Immature natural killer cell (primary cell): ENCODE measurements around the gene OR1G1. TPM values are rescaled to one million over a fixed set of nuclear protein-coding genes. Genes with fewer than 3 reads are reported as not detected.
A peak's percentile ranks its signal among the peaks of the same experiment; 100 is the strongest.
"Not testable (repeated sequence)": the region's sequence is repeated elsewhere in the genome, so short reads cannot be mapped to it uniquely, and the experiment has no call there.

Experiments
- DNase-seq, 3 donors: peaks; one replicate each; pipeline ENCODE4 v3.0.0; 2022; ENCODE audit warnings: mixed read lengths in 1 of 3
- H3K27ac Mint-ChIP-seq, 6 donors: one replicate each; pipeline ENCODE4 v1.8.0; 2020; ENCODE audit warnings: mixed read lengths in 6 of 6, mild to moderate bottlenecking in 5 of 6, inconsistent platforms in 4 of 6, moderate library complexity in 3 of 6
- H3K27me3 Mint-ChIP-seq, 3 donors: one replicate each; pipeline ENCODE4 v1.8.0; 2020 to 2021; ENCODE audit warnings: low read depth in 3 of 3, mild to moderate bottlenecking in 3 of 3, mixed read lengths in 3 of 3, moderate library complexity in 3 of 3, inconsistent platforms in 1 of 3
- H3K36me3 Mint-ChIP-seq, 3 donors: one replicate each; pipeline ENCODE4 v1.8.0; 2020; ENCODE audit warnings: mixed read lengths in 3 of 3, inconsistent platforms in 2 of 3, mild to moderate bottlenecking in 2 of 3
- H3K4me1 Mint-ChIP-seq, 2 donors: one replicate each; pipeline ENCODE4 v1.8.0; 2020; ENCODE audit warnings: inconsistent platforms in 2 of 2, mild to moderate bottlenecking in 2 of 2, mixed read lengths in 2 of 2, moderate library complexity in 1 of 2
- H3K4me3 Mint-ChIP-seq, 5 donors: one replicate each; pipeline ENCODE4 v1.8.0; 2020; ENCODE audit warnings: mild to moderate bottlenecking in 5 of 5, mixed read lengths in 5 of 5, inconsistent platforms in 3 of 5, moderate library complexity in 3 of 5
- H3K9me3 Mint-ChIP-seq, 6 donors: one replicate each; pipeline ENCODE4 v1.8.0; 2020; ENCODE audit warnings: mild to moderate bottlenecking in 6 of 6, mixed read lengths in 6 of 6, inconsistent platforms in 4 of 6, moderate library complexity in 3 of 6
- polyA plus RNA-seq, 3 donors: library from polyadenylated mRNA; unstranded; fragments of 300-500 nt; fragmentation: Illumina TruSeq; gene quantifications; one replicate each; pipeline ENCODE4 v1.2.3, GENCODE V29; 2021

OR1G1 gene
- polyA plus RNA-seq: not detected

- Mint-ChIP-seq H3K27ac (no peak within 1 kb of the TSS), H3K4me1 (no peaks in the 10 kb centered on the region), H3K36me3 (no peaks in the 10 kb centered on the region), H3K4me3 (no peak within 1 kb of the TSS), H3K9me3 (peaks cover 0 to 3% (median 0%) of the 10 kb centered on the region in 6 donors), H3K27me3 (peaks cover 0 to 11% (median 8%) of the 10 kb centered on the region in 3 donors)
- DNase-seq: no peak
These were observed at the start of gene OR1G1 for GRCh38 chr17:3127451-3127850. OR1G1 (minus strand) TSS chr17:3127551; CDS start chr17:3127551, 0 bp downstream.

DNA sequence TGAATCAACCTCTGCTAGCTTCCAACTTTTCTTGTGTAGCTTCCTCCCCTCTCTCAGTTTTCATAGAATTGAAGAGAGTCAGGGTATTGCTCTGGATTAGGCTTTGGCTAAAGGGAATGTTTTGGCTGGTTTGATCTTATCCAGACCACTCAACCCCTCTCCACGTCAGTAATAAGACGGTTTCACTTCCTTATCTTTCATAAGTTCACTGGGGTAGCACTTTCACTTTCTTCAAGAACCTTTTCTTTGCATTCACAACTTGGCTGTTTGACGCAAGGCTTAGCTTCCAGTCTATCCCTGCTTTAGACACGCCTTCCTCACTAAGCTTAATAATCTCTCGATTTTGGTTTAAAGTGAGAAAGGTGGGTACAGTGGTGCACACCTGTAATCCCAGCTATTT is 40.2 kb upstream of the OR1G1 start:
- Mint-ChIP-seq H3K4me3 (peak overlapping the region in 1 of 5 donors; percentile 60), H3K9me3 (peaks cover 0 to 8% (median 3%) of the 10 kb centered on the region in 6 donors), H3K27ac (peak overlapping the region in 1 of 6 donors; percentile 59), H3K36me3 (peaks cover 0 to 3% (median 0%) of the 10 kb centered on the region in 3 donors), H3K4me1 (peaks cover 0 to 3% of the 10 kb centered on the region in 2 donors), H3K27me3 (peaks cover 5 to 21% (median 6%) of the 10 kb centered on the region in 3 donors)
- DNase-seq: peak in 1 of 3 donors; percentile 14

- Mint-ChIP-seq H3K4me3 (no peak overlapping the region), H3K9me3 (no peaks in the 10 kb centered on the region), H3K27me3 (peaks cover 2 to 7% (median 3%) of the 10 kb centered on the region in 3 donors), H3K36me3 (no peaks in the 10 kb centered on the region), H3K27ac (no peak overlapping the region), H3K4me1 (no peaks in the 10 kb centered on the region)
- no peak for DNase-seq
These were observed 29.9 kb upstream of the OR1G1 start for GRCh38 chr17:3157218-3157617.

- H3K36me3 Mint-ChIP-seq, DNase-seq, H3K9me3 Mint-ChIP-seq, H3K27ac Mint-ChIP-seq, H3K4me3 Mint-ChIP-seq, H3K4me1 Mint-ChIP-seq: not testable (repeated sequence)
- H3K27me3 Mint-ChIP-seq: peaks cover 2 to 11% (median 9%) of the 10 kb centered on the region in 3 donors
These were observed 10.1 kb upstream of the OR1G1 start for GRCh38 chr17:3137494-3137893.

GRCh38 chr17:3104322-3104721 is 23.0 kb downstream of the OR1G1 start, which contains the start of gene OR1D2:
OR1D2 (minus strand) TSS chr17:3104422; CDS start chr17:3092996, 11,426 bp downstream.
- Mint-ChIP-seq H3K27ac (no peak within 1 kb of the TSS), H3K4me3 (no peak within 1 kb of the TSS), H3K9me3 (peaks cover 0 to 9% (median 6%) of the 10 kb centered on the region in 6 donors), H3K27me3 (peaks cover 3 to 17% (median 12%) of the 10 kb centered on the region in 3 donors), H3K36me3 (no peaks in the 10 kb centered on the region), H3K4me1 (no peaks in the 10 kb centered on the region)
- no peak for DNase-seq

Other genes starting within 250 kb of the OR1G1 start
- not detected for gene OR1D5, start 63.9 kb downstream of the OR1G1 start, polyA plus RNA-seq
- not detected for gene OR1D2, start 23.1 kb downstream of the OR1G1 start, polyA plus RNA-seq
- not detected for gene OR1A2, start 70.0 kb upstream of the OR1G1 start, polyA plus RNA-seq
- not detected for gene OR1A1, start 80.1 kb upstream of the OR1G1 start, polyA plus RNA-seq
- gene OR3A1, start 170.8 kb upstream of the OR1G1 start, polyA plus RNA-seq: not detected